GM12873 (cell line): ENCODE data around the gene NEB.

Experiments
- CTCF ChIP-seq: IDR thresholded peaks from 2 replicates; pipeline ENCODE4 v1.5.1; 2012; ENCODE audit warnings: low read depth, mild to moderate bottlenecking, moderate library complexity, low read length, control low read depth; ENCODE audit not compliant: insufficient read depth; ENCODE audit errors: missing control alignments

NEB gene

GRCh38 chr2:151533127-151533526 lies 201.1 kb downstream of the NEB start:
- no peak for TF ChIP-seq CTCF

GRCh38 chr2:151526572-151527090 lies 207.6 kb downstream of the NEB start:
- no peak for TF ChIP-seq CTCF

GRCh38 chr2:151525821-151526373 lies 208.4 kb downstream of the NEB start:
- no peak for TF ChIP-seq CTCF

GRCh38 chr2:151523850-151524249 lies 210.4 kb downstream of the NEB start:
- TF ChIP-seq CTCF: no peak

- no peak for TF ChIP-seq CTCF
Measured at GRCh38 chr2:151522556-151522955, 211.7 kb downstream of the NEB start.

GRCh38 chr2:151520976-151521375 lies 213.3 kb downstream of the NEB start:
- TF ChIP-seq CTCF: no peak

GRCh38 chr2:151518802-151519201 lies 215.5 kb downstream of the NEB start:
- TF ChIP-seq CTCF: no peak
